Heart left ventricle (tissue), 16 donors: ENCODE measurements around the gene PACSIN2. TPM values are rescaled to one million over a fixed set of nuclear protein-coding genes. Genes with fewer than 3 reads are reported as not detected.
"Not testable (repeated sequence)": the region's sequence is repeated elsewhere in the genome, so short reads cannot be mapped to it uniquely, and the experiment has no call there.

Source experiments
- ATAC-seq, 4 donors: fragments of 200-7000 bp; cut with Tn5 transposase; one replicate each; pipeline ENCODE4 v1.9.1; 2020 to 2022; ENCODE audit warnings: moderate library complexity in 4 of 4, mild to moderate bottlenecking in 3 of 4, moderate number of reproducible peaks in 1 of 4
- DNase-seq, 5 donors: peaks; one replicate each; pipeline ENCODE4 v3.0.0-alpha.2; 2020
- H3K27ac ChIP-seq, 12 donors: fragments of 200-600 bp; sonication (generic) in 4 of 12; one replicate each; pipeline versions ENCODE4 v1.5.0 to v1.8.0; 2016 to 2022; ENCODE audit warnings: mild to moderate bottlenecking in 2 of 12
- H3K27me3 ChIP-seq, 9 donors: fragments of 200-600 bp; sonication (generic) in 2 of 9; one replicate each; pipeline versions ENCODE4 v1.5.1 to v1.8.0; 2016 to 2022; ENCODE audit warnings: mild to moderate bottlenecking in 3 of 9
- H3K36me3 ChIP-seq, 9 donors: fragments of 200-600 bp; sonication (generic) in 2 of 9; one replicate each; pipeline versions ENCODE4 v1.5.0 to v1.8.0; 2018 to 2022; ENCODE audit warnings: mild to moderate bottlenecking in 2 of 9
- H3K4me1 ChIP-seq, 12 donors: fragments of 200-600 bp; sonication (generic) in 4 of 12; one replicate each; pipeline versions ENCODE4 v1.5.0 to v1.8.0; 2016 to 2022; ENCODE audit warnings: mild to moderate bottlenecking in 3 of 12
- H3K4me3 ChIP-seq, 12 donors: fragments of 200-600 bp; sonication (generic) in 4 of 12; one replicate each; pipeline versions ENCODE4 v1.5.0 to v1.8.0; 2017 to 2022; ENCODE audit warnings: mild to moderate bottlenecking in 9 of 12, moderate library complexity in 4 of 12
- H3K9me3 ChIP-seq, 12 donors: fragments of 200-600 bp; sonication (generic) in 4 of 12; one replicate each; pipeline versions ENCODE4 v1.5.0 to v1.8.0; 2016 to 2022; ENCODE audit warnings: mild to moderate bottlenecking in 1 of 12
- CTCF ChIP-seq, 12 donors: fragments of 200-600 bp; sonication (generic) in 4 of 12; IDR thresholded peaks; one replicate each; pipeline versions ENCODE4 v1.5.0 to v1.8.0; 2018 to 2022; ENCODE audit warnings: antibody characterized with exemption in 12 of 12, mild to moderate bottlenecking in 5 of 12
- POLR2A ChIP-seq, 2 donors: fragments of 450-650 bp; IDR thresholded peaks; one replicate each; pipeline ENCODE4 v1.6.1; 2017; ENCODE audit warnings: antibody characterized with exemption in 2 of 2, mild to moderate bottlenecking in 2 of 2, moderate library complexity in 2 of 2
- WGBS, 4 donors: extraction: QIAGEN DNeasy Blood & Tissue Kit in 2 of 4; methylation state at CpG; one replicate each; pipeline versions ENCODE4 v1.1.5 to v1.1.7; 2013 to 2018; 5-methylcytosine and 5-hydroxymethylcytosine counted together
- intact Hi-C, 10 donors: fragments of 100-400 bp; cut with DNase I; formaldehyde crosslinking; loops; one replicate each; pipeline versions ENCODE4 v1.11.1 to v1.14.2; 2022
- polyA plus RNA-seq, 2 donors: library from polyadenylated mRNA; stranded (reverse); fragments of 200-250 nt; gene quantifications; one replicate each; pipeline ENCODE4 v1.2.3, GENCODE V29; 2013
- total RNA-seq, 9 donors: library from RNA; depleted of rRNA in 2 of 9; stranded (reverse); fragments of >200 nt in 2 of 9; fragmentation: NEBNext Ultra II Directional in 3 of 9; extraction: Animal tissue kit (Norgen Biotek cat#: 25700) in 3 of 9; gene quantifications; one replicate each; pipeline versions ENCODE4 v1.1.0 to v1.2.4, GENCODE V29; 2016 to 2023
- donor health status: ischemic (EF 13 %, LVEDD 7.1; RV severe dilation, severe dysfunction).
- donor health status: healthy with polysubstance abuse.
- donor health status: DM: no; HTN: yes; CAD: no.
- donor health status: DM: no; HTN: no; CAD: no.
- donor health status: ischemic (EF 25% LVEDD 6.9; RV normal size, moderate dysfunction).
- donor health status: ischemic (EF 25% LVEDD 5.7; RV mildly dilated, moderate dysfunction).
- donor health status: healthy.
- donor health status: DM: yes; HTN: yes; CAD: no.
- donor health status: ischemic (EF 35%, LVEDD 5.7; RV mildly dilated, moderate dysfunction).
- donor health status: nonischemic (EF 11% LVEDD 7.7; RV severe dilation, severe dysfunction).
- donor health status: DM: yes; HTN: yes; CAD: no.
- donor health status: PGD.
- donor health status: ischemic (EF 29% LVEDD 5.4; RV normal size, mild dysfunction).
- donor health status: nonischemic (EF 23%, LVEDD 6.1; RV moderate dilation, normal function).

The PACSIN2 gene
- total and polyA plus RNA-seq, 11 donors = 26.5 to 87.1 (median 59.3) TPM

GRCh38 chr22:42939451-42939881, 75.5 kb downstream of the PACSIN2 start:
- Histone ChIP-seq H3K9me3 (no peaks in the 10 kb centered on the region), H3K27ac (peak overlapping the region; percentile 23 to 93 (median 78)), H3K36me3 (peaks cover 0 to 6% (median 0%) of the 10 kb centered on the region in 9 donors), H3K27me3 (no peaks in the 10 kb centered on the region), H3K4me1 (peaks cover 28 to 99% (median 82%) of the 10 kb centered on the region in 12 donors), H3K4me3 (no peak overlapping the region)
- DNase-seq (no peak), ATAC-seq (peak in 3 of 4 donors; percentile 35 to 70 (median 47))
- WGBS, 4 donors = 38 to 48% (median 46%) methylated on average over 7 of the region's 7 CpGs
- TF ChIP-seq CTCF (IDR thresholded peaks at IDR 0.05) = no peak
- no peak for TF ChIP-seq POLR2A (IDR thresholded peaks at IDR 0.05)
- intact Hi-C loops = no loop called here

DNA sequence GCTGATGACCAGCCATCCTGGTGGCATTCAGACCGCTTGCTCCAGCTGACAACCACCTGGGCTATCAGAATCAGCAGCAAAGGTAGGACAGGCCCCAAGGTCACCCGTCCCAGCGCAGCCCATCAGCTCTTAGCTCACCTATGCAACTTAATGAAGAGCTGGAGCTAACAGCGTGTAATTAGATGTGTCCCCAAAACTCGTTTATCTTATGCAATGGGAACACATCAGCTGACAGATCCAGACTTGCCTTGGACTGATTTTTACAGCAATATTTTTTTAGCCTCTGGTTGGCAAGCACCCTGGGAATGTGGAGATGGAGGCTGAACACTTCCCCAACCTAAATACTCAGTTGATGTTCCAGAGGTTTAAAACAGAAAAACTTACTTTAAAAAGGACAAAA, 76.0 kb downstream of the PACSIN2 start:
- peaks cover 0 to 6% (median 0%) of the 10 kb centered on the region in 9 donors for H3K36me3 ChIP-seq
- H3K9me3 ChIP-seq = no peaks in the 10 kb centered on the region
- intact Hi-C loops = no loop called here
- peak overlapping the region; percentile 23 to 93 (median 78) for H3K27ac ChIP-seq
- ATAC-seq (no peak), DNase-seq (no peak)
- no peaks in the 10 kb centered on the region for H3K27me3 ChIP-seq
- H3K4me1 ChIP-seq = peaks cover 32 to 99% (median 82%) of the 10 kb centered on the region in 12 donors
- WGBS, 4 donors = 68 to 76% (median 70%) methylated on average over 5 of the region's 5 CpGs
- H3K4me3 ChIP-seq = no peak overlapping the region
- TF ChIP-seq POLR2A (IDR thresholded peaks at IDR 0.05) (no peak), CTCF (IDR thresholded peaks at IDR 0.05) (no peak)

- Histone ChIP-seq H3K36me3 (peaks cover 0 to 6% (median 0%) of the 10 kb centered on the region in 9 donors), H3K27me3 (no peaks in the 10 kb centered on the region), H3K27ac (peak overlapping the region; percentile 23 to 93 (median 78)), H3K9me3 (no peaks in the 10 kb centered on the region), H3K4me3 (no peak overlapping the region), H3K4me1 (peaks cover 36 to 99% (median 81%) of the 10 kb centered on the region in 12 donors)
- TF ChIP-seq POLR2A (IDR thresholded peaks at IDR 0.05) = no peak
- no peak for TF ChIP-seq CTCF (IDR thresholded peaks at IDR 0.05)
- intact Hi-C loops = no loop called here
- no peak for DNase-seq
- no peak for ATAC-seq
- 61 to 76% (median 74%) methylated on average over 7 of the region's 7 CpGs for WGBS, 4 donors
Measured at GRCh38 chr22:42938449-42938848, 76.5 kb downstream of the PACSIN2 start.

GRCh38 chr22:42937164-42937843, 77.6 kb downstream of the PACSIN2 start:
- peaks cover 36 to 99% (median 85%) of the 10 kb centered on the region in 12 donors for H3K4me1 ChIP-seq
- TF ChIP-seq POLR2A (IDR thresholded peaks at IDR 0.05) (no peak), CTCF (IDR thresholded peaks at IDR 0.05) (no peak)
- WGBS, 4 donors = 71 to 80% (median 74%) methylated on average over 11 to 12 of the region's 12 CpGs

DNA sequence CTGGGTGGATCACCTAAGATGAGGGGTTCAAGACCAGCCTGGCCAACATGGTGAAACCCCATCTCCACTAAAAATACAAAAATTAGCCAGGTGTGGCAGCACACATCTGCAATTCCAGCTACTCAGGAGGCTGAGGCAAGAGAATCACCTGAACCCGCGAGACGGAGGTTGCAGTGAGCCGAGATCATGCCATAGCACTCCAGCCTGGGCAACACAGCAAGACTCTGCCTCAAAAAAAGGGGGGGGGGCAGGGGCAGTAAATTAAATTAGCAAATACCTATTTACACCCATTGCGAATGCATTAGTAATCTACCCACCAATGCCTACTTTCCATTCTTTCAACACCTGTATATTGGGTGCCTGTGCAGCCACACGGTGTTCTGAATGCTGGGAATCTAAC, 78.3 kb downstream of the PACSIN2 start:
- ATAC-seq, H3K36me3 ChIP-seq, intact Hi-C loops, DNase-seq, H3K9me3 ChIP-seq, H3K27me3 ChIP-seq, H3K4me3 ChIP-seq: not testable (repeated sequence)
- peak overlapping the region in 8 of 12 donors; percentile 62 to 93 (median 84) for H3K27ac ChIP-seq
- peaks cover 43 to 99% (median 88%) of the 10 kb centered on the region in 12 donors for H3K4me1 ChIP-seq
- WGBS, 4 donors = 95 to 98% (median 97%) methylated on average over 6 of the region's 6 CpGs

More at GRCh38 chr22:42937164-42937843, 77.6 kb downstream of the PACSIN2 start:
- peak in 3 of 4 donors; percentile 9 to 59 (median 20) for ATAC-seq
- intact Hi-C loops = no loop called here
- peak overlapping the region in 11 of 12 donors; percentile 62 to 93 (median 78) for H3K27ac ChIP-seq
- peak in 1 of 5 donors; percentile 63 for DNase-seq
- no peak overlapping the region for H3K4me3 ChIP-seq
- H3K36me3 ChIP-seq = peaks cover 0 to 6% (median 0%) of the 10 kb centered on the region in 9 donors
- no peaks in the 10 kb centered on the region for H3K27me3 ChIP-seq
- no peaks in the 10 kb centered on the region for H3K9me3 ChIP-seq
